UCSD-AML1 (cell line): Measurements from ENCODE around the gene STYK1.
"Not testable (repeated sequence)": the region's sequence is repeated elsewhere in the genome, so short reads cannot be mapped to it uniquely, and the experiment has no call there.

ENCODE experiments used
- DNase-seq: peaks from one replicate; lab custom pipeline; 2025; ENCODE audit not compliant: unreplicated experiment; lab: John Stamatoyannopoulos, UW

Gene STYK1

DNA sequence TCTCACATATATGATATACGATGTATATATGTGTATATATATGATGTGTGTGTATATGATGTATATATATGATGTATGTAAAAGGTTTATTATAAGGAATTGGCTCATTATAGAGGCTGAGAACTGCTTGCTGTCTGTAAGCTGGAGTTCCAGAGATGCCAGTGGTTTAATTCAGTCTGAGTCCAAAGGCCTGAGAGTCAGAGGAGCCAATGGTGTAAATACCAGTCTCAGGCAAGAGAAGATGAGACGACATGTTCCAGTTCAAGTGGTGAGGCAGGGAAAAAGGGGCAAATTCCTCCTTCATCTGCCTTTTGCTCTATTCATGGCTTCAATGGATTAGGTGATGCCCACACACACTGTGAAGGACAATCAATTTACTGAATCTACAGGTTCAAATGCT, 17.1 kb upstream of the STYK1 start:
- DNase-seq: no peak

DNA sequence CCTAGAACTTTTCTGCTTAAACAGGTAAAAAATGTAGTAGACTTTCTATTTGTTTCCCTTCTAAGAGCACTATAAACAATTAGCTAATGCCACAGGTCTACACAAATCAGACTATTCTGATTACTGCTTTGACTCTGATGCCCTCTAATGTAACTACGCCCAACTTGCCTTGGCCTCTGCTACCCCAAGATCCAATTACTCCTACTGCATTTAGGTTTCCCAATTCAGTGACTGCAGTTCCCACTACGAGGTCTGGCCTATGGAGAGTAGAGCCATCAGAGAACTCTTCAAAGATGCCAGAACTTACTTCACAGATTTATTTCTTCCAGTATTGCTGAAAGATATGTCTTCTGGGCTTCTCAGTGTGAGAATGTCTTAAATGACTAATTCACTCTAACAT, 15.3 kb upstream of the STYK1 start:
- DNase-seq: no peak

DNA sequence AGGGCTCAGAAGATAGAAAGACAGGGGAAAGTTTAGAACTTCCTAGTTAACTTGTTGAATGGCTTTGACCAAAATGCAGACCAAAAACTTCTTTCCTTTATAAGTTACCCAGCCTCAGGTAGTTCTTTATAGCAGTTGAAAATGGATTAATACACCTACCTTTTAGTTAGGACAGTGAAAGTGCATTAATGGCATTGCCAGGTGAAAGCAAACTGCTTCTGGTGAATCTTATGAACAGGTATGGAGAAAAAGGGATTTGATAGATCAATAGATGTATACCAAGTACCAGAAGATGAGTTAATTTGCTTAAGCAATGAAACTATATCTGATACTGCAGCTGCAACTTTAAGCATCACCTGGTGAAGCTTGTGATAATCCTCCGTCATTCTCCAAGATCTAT, 14.2 kb upstream of the STYK1 start:
- no peak for DNase-seq

DNA sequence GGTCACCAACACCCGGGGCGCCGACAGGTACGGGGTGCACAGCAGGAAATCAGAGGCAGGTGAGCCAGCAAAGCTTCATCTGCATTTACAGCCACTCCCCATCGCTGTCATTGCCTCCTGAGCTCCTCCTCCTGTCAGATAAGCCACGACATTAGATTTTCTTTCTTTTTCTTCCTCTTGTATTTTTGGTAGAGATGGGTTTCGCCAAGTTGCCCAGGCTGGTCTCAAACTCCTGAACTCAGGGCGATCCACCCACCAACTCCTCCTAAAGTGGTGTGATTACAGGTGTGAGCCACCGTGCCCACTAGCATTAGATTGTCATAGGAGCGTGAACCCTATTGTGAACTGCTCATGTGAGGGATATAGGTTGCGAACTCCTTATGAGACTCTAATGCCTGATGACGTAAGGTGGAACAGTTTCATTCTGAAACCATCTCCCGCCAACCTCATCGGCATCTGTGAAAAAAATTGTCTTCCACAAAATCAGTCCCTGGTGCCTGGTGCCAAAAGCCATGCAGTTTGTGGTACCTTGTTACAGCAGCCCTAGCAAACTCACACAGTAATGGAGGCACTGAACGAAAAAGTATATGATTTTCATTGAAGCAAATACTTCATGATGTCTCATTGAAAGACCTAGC, 1.5 kb downstream of the STYK1 start:
- no peak for DNase-seq

DNA sequence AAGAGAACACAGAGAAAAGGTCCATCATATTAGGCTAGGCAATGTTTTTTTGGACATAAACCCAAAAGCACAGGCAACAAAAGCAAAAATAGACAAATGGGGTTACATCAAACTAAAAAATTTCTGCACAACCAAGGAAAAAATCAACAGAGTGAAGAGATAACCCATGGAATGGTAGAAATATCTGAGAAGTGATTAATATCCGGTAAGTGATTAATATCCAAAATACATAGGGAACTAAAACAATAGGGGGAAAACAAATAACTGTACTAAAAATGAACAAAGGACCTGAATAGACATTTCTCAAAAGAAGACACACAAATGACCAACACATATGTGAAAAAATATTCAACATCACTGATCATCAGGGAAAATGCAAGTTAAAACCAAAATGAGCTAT, 4.3 kb downstream of the STYK1 start:
- no peak for DNase-seq

DNA sequence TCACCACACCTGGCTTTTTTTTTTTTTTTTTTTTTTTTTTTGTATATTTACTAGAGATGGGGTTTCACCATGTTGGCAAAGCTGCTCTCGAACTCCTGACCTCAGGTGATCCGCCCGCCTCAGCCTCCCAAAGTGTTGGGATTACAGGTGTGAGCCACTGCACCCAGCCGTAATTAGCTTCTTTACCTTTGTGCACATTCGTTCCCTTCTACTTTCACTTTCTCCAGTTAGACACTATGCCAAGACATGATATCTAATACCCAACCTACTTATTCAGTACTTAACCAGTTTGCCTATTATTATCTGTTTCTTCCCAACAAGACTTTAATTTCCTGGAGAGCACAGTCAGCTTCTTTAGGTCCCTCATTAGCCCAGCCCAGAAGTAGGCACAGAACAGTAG, 5.3 kb downstream of the STYK1 start:
- no peak for DNase-seq

DNA sequence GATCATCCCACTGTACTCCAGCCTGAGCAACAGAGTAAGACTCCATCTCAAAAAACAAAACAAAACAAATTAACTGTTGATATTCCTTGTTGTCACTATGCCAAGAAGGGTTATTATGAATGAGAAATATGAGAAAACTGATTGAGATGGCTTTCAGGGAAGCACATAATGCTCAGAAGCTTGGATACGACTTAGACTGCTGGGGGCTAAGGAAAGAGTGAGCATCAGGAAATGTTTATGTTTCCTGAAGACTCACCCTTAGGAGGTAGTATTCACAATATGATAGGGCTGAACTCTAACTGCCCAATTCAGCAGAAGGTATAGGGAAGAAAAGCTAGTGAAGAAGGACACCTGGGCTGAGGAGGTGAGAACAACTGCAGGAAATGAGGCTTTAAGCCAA, 6.3 kb downstream of the STYK1 start:
- DNase-seq: no peak

DNA sequence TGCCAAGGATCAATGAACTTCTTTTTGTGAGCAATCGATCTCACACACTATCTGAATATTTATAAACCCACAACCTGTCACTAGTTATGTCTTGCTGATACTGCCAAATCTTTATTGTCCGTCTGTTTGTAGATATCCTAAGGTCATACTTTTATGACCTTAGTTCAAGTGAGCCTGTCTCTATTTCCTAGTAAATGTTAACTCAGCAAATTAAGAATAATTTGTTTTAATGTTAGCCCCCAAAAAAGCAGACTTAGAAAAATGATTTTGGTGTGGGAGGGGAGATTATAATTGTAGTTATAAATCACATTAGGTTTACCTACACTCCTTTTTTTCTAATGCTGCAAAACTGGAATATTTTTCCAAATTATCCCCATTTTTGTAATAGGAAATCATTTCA, 9.4 kb downstream of the STYK1 start:
- no peak for DNase-seq

DNA sequence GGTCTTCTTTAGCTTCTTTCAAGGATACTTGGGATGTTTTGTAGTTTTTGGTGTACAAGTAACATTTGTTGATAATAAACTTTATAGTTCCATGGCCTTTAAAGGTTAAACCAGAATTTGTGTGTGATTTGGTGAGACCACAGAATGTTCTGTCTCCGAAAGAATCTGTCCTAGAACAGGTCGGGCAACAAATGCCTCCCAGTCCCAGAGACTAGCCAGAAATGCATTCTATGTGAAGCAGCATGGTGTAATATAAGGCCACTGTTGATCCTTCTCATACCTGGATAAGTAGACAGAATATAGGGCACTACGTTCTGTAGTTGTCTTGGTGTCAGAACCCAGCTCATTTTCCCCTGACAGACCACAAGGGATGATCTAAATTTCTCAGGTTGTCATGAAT, 10.0 kb downstream of the STYK1 start:
- DNase-seq: no peak

DNA sequence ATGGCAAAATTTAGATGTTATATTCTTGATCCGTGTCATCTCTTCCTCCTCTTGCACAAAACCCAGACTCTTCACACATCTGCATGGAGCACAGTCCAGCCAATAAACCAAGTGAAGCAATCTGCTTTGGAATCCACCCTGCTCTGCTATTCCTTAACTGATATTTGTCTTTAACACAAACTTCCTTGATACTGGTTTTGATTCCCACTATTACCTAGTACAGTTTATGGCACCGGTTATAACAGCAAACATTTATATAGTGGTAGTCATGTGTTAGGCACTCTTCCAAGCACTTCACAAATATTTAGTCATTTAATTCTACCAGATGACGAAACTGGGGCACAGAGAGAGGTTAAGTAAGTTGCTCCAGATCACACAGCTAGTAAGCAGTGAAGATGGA, 12.5 kb downstream of the STYK1 start:
- no peak for DNase-seq

DNA sequence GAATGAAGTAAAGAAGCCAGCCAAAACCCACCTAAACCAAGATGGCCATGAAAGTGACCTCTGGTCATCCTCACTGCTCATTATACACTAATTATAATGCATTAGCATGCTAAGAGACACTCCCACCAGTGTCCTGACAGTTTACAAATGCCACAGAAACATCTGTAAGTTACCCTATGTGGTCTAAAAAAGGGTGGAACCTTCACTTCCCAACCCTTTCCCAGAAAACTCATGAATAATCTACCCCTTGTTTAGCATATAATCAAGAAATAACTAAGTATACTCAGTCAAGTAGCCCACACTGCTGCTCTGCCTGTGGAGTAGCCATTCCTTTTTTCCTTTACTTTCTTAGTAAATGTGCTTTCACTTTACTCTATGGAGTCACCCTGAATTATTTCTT, 19.8 kb downstream of the STYK1 start:
- DNase-seq: no peak

DNA sequence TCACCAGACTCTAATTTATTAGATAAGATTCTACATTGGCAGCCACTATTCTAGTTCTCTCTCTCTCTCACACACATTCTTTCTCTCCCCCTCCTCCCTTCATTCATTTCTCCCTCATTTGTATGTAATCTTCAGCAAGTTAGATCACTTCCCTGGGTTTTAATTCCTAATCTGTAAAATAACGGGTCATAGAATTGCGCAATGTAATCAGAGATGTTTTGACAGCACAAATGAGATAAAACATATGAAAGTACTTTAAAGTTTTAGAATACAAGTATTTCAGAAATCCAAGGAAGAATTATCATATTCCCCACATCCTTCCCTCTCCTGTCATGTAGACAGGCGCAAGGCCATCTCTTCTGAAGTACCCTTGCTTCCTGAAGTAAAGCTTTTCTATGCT, 21.7 kb downstream of the STYK1 start:
- DNase-seq: no peak

DNA sequence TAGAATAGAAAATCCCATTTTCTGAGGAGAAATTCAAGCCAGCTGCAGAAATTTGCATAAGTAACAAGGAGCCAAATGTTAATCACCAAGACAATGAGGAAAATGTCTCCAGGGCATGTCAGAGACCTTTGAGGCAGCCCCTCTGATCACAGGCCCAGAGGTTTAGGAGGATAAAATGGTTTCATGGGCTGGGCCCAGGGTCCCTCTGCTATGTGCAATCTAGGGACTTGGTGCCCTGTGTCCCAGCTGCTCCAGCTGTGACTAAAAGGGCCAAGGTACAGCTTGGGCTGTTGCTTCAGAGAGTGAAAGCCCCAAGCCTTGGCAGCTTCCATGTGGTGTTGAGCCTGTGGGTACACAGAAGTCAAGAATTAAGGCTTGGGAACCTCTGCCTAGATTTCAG, 27.3 kb downstream of the STYK1 start:
- DNase-seq: not testable (repeated sequence)

DNA sequence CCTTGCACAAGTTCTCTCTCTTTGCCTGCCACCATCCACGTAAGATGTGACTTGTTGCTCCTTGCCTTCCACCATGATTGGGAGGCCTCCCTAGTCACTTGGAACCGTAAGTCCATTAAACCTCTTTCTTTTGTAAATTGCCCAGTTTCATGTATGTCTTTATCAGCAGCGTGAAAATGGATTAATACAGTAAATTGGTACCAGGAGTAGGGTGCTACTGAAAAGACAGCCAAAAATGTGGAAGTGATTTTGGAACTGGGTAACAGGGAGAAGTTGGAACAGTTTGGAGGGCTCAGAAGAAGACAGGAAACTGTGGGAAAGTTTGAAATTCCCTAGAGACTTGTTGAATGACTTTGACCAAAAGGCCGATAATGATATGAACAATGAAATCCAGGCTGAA, 27.9 kb downstream of the STYK1 start:
- no peak for DNase-seq

DNA sequence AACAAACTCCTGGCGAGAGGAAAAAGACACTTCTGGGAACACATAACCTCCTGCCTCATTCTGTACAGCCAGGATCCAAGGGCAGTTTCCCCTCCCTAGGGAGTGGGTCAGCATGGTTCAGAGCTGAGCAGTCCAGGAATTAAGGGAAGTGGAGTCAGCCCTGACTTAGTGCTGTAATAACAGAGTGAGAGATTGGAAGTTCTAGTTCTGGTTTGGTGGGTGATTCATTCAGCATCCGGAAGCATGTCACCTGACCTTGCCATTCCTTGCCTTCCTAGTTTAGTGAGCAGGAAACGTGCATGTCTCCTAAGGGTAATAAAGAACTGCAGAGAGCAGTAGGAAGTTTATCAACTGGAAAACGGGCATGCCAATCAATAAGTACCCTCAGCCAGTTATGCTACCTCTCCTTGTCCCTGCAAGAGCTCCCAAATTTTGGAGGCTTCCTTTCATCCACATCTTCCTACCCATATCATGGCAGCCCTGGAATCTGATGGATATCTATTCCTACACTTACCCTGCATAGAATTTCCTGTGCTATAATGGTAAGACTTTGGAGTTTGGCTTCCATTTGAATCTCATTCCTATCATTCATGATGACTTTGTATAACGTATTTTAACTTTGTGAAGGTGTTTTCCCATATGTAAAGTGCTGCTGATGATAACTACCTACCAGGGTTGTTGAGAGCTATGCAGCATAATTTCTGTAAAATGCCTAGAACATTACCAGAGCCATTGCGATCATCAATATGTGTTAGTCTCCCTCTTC, 31.9 kb downstream of the STYK1 start:
- DNase-seq: no peak

DNA sequence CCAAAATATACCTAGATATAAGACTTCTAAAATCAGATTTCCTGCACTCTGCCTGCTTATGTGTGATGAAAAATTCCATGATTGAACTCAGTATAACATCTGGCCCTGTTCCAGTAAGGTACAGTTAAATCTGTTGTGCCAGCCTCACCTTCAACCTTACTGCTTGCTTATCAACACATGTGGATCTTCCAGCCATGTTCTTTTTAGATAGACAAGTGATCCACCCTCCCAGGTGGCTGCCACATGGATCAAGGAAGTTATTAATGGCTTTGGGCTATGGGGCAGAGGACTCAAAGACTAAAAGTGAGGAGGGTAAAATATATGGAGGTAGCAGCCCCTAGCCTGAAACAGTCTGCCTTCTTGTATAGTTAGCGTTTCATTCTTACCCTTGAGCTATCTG, 35.1 kb downstream of the STYK1 start:
- no peak for DNase-seq

DNA sequence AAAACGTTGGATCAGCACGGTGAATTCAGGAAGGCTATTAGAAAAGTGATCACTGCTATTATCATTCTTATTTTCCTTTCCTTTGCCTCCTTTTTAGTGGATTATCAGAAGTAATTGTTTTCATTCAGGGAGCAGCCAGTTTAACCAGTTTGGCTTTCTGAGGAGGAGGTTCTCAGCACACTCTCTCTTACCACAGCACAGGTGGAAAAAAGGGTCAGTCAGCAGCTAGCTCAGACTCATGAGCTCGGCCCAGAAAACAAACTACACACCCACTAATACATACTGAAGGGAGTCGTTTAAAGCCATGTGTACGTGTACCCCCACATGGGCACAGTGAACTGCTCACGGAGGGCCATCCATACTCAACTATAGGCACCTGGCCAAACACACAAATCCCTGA, 37.2 kb downstream of the STYK1 start:
- DNase-seq: no peak

DNA sequence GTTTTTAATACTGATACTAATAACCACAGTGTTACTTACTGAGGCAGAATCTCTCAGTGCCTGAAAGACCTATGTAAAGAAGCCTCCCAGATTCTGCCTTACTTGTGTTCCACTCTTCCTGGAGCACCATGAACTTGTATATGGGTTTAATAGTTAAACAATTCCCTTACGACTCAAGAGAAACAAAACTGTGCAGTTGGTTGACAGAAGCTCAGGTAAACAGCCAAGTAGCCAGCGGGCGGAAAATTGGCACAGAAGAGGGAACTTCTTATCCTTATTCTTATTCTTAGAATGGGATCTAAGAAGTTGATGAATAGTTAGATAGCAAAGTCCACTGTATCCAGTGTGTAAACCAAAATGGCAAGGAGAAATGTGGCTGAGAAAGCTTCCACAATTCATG, 37.7 kb downstream of the STYK1 start:
- no peak for DNase-seq

DNA sequence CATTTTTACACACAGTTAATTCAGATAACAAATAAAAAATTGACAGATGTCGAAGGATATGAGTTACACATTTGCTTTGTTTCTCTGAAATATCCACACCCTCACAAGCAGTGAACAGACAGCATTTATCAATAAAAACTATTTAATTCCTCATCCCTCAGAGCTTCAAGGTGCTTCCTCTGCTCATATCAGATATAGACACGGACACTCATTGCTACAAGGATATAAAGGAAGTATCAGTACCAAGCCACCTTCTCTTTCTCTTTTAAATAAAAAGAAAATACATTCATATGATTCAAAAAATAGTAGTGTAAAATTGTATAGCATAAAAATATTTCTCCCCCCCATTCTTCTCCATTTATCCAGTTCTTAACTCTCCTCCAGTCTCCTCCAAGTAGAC, 38.5 kb downstream of the STYK1 start:
- no peak for DNase-seq

DNA sequence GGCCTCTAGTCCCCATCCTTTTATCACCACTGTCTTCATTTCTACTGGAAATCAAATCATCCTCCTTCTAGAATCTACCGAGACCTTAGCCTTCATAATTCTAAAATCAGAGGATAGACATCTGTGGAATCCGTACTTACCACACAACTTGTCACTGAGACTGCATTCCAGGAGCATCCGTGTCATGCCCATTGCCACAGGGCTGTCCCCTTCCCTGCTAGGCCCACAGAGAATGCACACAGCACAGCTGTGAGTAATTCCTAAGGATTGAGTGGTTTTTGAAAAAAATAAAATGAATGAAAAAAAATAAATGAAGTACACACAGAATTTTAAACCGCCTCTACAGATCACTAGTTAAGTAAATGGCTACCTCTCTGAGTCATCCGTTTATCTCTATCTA, 39.4 kb downstream of the STYK1 start:
- DNase-seq: no peak

DNA sequence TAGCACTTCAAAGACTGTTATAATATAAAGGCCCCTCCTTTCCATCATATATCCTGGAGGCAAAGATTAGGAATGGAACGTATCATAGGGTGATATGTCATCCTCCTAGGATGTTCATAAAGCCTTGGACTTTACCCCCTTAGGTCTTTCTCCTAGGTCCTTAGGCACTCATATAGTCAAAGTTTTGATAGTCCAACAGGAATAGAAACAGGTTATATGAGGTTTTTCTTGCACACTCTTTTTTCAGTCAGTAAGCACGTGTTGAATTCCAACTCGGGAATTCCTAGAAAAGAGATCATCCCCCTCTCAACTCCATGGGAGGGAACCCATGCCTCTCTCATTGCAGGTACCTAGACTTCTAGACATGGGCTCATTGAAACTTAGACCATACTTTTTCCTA, 40.3 kb downstream of the STYK1 start:
- no peak for DNase-seq

DNA sequence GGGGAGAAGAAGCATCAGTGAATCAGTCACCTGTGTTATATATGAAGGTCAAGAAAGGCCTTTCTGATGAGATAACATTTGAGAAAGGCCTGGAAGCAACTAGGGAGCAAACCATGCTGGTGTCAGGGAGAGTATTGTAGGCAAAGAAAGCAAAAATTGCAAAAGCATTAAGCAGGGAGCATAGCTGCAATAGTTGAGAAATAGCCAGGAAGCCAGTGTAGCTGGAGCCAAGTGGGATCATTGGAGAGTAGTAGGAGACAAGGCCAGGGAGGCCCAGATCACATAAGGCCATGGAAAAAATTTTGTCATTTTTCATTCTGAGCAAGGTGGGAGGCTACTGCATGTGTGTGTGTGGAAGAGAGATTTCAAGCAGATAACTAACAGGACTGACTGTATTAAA, 41.6 kb downstream of the STYK1 start:
- no peak for DNase-seq

DNA sequence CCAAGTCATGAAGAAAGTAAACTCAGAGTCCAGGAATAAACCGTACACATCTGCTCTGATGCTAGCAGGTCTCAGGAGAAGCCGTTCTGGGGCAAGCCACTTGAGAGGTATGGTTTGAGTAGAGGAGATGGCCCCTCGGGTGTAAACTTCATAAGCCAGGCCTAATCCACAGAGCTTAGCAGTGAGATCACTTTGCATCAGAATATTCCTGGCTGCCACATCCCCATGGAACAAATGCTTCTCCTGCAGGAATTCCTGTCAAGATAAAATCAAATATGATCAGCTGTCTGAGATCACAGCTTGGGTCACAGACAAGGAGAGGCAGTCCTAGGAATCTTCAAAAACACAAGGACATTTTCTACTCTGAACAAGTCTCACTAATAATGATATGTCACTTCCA, 49.2 kb downstream of the STYK1 start:
- no peak for DNase-seq
